Neural cell (in vitro differentiated cells): Measurements from ENCODE around the gene AMFR.

Source experiments
- EP300 ChIP-seq: fragments of 450-650 bp; conservative IDR thresholded peaks from 2 replicates; pipeline ENCODE4 v1.6.1; 2014; ENCODE audit warnings: antibody characterized with exemption, mild to moderate bottlenecking, moderate library complexity; ENCODE audit not compliant: poor library complexity, severe bottlenecking
- EZH2 ChIP-seq: fragments of 200-600, 300-800 bp; shearing (Covaris generic), sonication (generic); IDR thresholded peaks from 2 replicates; pipeline ENCODE4 v1.6.1; 2014; ENCODE audit warnings: antibody characterized with exemption, low read length, borderline replicate concordance, mild to moderate bottlenecking; ENCODE audit not compliant: insufficient read depth, poor library complexity, severe bottlenecking
- POLR2AphosphoS5 ChIP-seq: IDR thresholded peaks from 2 replicates; pipeline ENCODE4 v1.6.1; 2012
- RAD21 ChIP-seq: fragments of 450-650 bp; conservative IDR thresholded peaks from 2 replicates; pipeline ENCODE4 v1.6.1; 2014; ENCODE audit warnings: antibody characterized with exemption, mild to moderate bottlenecking, moderate library complexity
- TAF1 ChIP-seq: IDR thresholded peaks from 2 replicates; pipeline ENCODE4 v1.6.1; 2012; ENCODE audit warnings: low read depth
- TF ChIP-seq, protein P1 (sequence below): fragments of 450-650 bp; IDR thresholded peaks from 2 replicates; pipeline ENCODE4 v1.5.1; 2014; ENCODE audit warnings: antibody characterized with exemption, mild to moderate bottlenecking, moderate library complexity; ENCODE audit not compliant: poor library complexity, severe bottlenecking
- TF ChIP-seq, protein P2 (sequence below): IDR thresholded peaks from 2 replicates; pipeline ENCODE4 v1.6.1; 2012; ENCODE audit warnings: borderline replicate concordance

DNA sequence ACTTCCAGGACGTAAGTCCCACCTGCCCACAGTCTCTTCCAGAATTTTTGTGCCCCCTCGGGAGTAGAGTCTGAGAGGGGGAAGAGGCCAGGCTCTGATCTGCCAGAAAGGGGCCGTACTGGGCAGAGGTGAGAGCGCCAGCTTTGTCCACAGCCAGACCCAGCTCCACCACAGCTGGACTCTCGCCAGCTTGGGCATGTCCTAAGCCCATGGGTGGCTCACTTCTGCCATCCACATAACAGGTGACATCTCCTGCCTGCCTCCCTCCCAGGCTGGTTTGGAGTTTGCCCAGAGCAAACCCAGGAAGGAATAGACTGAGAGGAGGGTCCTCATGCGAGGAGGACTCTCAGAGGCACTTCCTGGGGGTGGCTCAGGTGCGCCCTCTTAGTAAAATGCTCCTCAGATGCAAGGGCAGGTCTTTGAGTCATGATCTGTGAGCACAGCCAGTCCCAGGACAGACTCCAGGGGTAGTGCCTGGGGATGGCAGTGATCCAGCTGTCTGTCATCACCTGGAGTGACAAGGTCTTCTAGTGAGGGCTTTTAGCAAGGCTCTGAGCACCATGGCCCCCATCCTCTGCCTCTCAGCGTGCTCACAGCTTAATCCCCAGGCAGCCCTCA is 89.2 kb downstream of the AMFR start:
- TF ChIP-seq, protein P1, sequence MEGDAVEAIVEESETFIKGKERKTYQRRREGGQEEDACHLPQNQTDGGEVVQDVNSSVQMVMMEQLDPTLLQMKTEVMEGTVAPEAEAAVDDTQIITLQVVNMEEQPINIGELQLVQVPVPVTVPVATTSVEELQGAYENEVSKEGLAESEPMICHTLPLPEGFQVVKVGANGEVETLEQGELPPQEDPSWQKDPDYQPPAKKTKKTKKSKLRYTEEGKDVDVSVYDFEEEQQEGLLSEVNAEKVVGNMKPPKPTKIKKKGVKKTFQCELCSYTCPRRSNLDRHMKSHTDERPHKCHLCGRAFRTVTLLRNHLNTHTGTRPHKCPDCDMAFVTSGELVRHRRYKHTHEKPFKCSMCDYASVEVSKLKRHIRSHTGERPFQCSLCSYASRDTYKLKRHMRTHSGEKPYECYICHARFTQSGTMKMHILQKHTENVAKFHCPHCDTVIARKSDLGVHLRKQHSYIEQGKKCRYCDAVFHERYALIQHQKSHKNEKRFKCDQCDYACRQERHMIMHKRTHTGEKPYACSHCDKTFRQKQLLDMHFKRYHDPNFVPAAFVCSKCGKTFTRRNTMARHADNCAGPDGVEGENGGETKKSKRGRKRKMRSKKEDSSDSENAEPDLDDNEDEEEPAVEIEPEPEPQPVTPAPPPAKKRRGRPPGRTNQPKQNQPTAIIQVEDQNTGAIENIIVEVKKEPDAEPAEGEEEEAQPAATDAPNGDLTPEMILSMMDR = no peak
- TF ChIP-seq, protein P2, sequence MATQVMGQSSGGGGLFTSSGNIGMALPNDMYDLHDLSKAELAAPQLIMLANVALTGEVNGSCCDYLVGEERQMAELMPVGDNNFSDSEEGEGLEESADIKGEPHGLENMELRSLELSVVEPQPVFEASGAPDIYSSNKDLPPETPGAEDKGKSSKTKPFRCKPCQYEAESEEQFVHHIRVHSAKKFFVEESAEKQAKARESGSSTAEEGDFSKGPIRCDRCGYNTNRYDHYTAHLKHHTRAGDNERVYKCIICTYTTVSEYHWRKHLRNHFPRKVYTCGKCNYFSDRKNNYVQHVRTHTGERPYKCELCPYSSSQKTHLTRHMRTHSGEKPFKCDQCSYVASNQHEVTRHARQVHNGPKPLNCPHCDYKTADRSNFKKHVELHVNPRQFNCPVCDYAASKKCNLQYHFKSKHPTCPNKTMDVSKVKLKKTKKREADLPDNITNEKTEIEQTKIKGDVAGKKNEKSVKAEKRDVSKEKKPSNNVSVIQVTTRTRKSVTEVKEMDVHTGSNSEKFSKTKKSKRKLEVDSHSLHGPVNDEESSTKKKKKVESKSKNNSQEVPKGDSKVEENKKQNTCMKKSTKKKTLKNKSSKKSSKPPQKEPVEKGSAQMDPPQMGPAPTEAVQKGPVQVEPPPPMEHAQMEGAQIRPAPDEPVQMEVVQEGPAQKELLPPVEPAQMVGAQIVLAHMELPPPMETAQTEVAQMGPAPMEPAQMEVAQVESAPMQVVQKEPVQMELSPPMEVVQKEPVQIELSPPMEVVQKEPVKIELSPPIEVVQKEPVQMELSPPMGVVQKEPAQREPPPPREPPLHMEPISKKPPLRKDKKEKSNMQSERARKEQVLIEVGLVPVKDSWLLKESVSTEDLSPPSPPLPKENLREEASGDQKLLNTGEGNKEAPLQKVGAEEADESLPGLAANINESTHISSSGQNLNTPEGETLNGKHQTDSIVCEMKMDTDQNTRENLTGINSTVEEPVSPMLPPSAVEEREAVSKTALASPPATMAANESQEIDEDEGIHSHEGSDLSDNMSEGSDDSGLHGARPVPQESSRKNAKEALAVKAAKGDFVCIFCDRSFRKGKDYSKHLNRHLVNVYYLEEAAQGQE = no peak
- TF ChIP-seq POLR2AphosphoS5 (no peak), TAF1 (no peak), EP300 (no peak), EZH2 (no peak), RAD21 (no peak)
